HL-60 (cell line): ENCODE results near the gene TRIM50.

Experiments
- DNase-seq, 2 experiments: peaks; one replicate each; pipeline ENCODE4 v3.0.0-alpha.2; 2010 to 2020; ENCODE audit warnings: low read depth in 1 of 2, low spot score in 1 of 2
- H3K27ac ChIP-seq: fragments of 250-450 bp; sonication (Bioruptor Pico); replicated peaks from 2 replicates; pipeline ENCODE4 v1.5.1; 2020; ENCODE audit warnings: mild to moderate bottlenecking, moderate library complexity
- H3K27me3 ChIP-seq: fragments of 250-450 bp; sonication (Bioruptor Pico); 2 replicates; pipeline ENCODE4 v1.5.1; 2021; ENCODE audit warnings: mild to moderate bottlenecking, moderate library complexity; ENCODE audit not compliant: insufficient read depth, poor library complexity, severe bottlenecking
- H3K4me3 ChIP-seq: replicated peaks from 2 replicates; pipeline ENCODE4 v1.5.1; 2011; ENCODE audit warnings: mild to moderate bottlenecking, control low read depth, low read length; ENCODE audit not compliant: insufficient read depth
- CTCF ChIP-seq: IDR thresholded peaks from one replicate; pipeline ENCODE4 v1.5.1; 2011; ENCODE audit warnings: low read length, control low read depth, inconsistent platforms; ENCODE audit not compliant: insufficient read depth
- GABPA ChIP-seq: IDR thresholded peaks from 2 replicates; pipeline ENCODE4 v1.6.1; 2012; ENCODE audit warnings: low read depth
- POLR2AphosphoS5 ChIP-seq: IDR thresholded peaks from 2 replicates; pipeline ENCODE4 v1.6.1; 2012; ENCODE audit warnings: low read depth
- REST ChIP-seq: IDR thresholded peaks from 2 replicates; pipeline ENCODE4 v1.6.1; 2012; ENCODE audit warnings: low read depth; ENCODE audit not compliant: insufficient replicate concordance
- SPI1 ChIP-seq: IDR thresholded peaks from 2 replicates; pipeline ENCODE4 v1.6.1; 2012; ENCODE audit warnings: low read depth, mild to moderate bottlenecking, borderline replicate concordance

Gene TRIM50

GRCh38 chr7:73345951-73346350 is 18.1 kb upstream of the TRIM50 start:
- Histone ChIP-seq H3K27me3 (no peaks in the 10 kb centered on the region), H3K4me3 (no peak overlapping the region), H3K27ac (no peak overlapping the region)
- no peak for DNase-seq
- TF ChIP-seq SPI1, result no peak
- TF ChIP-seq REST, result no peak
- TF ChIP-seq GABPA, result no peak
- no peak for TF ChIP-seq CTCF
- TF ChIP-seq POLR2AphosphoS5, result no peak

DNA sequence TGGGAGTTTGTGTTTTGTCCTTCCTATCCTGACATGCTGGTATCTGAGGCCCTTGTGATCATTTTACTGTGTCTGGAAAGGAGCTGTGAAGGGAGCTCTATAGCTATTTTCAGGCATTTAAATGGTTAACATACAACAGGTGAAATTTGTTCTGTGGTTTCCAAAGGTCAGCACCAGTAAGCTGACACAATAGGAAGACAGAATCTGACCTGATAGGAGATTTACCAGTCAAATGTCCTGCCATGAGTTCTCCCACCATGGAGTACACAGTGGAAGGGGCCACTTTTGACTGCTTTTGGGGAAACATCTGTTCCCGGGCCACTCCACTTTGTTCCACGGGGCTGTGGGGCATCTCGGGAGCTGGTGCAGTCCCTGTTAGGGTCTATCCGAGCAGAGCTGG is 17.7 kb upstream of the TRIM50 start:
- no peak for DNase-seq
- no peaks in the 10 kb centered on the region for H3K27me3 ChIP-seq
- no peak overlapping the region for H3K27ac ChIP-seq
- TF ChIP-seq SPI1, result no peak
- TF ChIP-seq CTCF, result no peak
- TF ChIP-seq POLR2AphosphoS5, result no peak
- no peak for TF ChIP-seq GABPA
- no peak for TF ChIP-seq REST
- H3K4me3 ChIP-seq, result no peak overlapping the region

GRCh38 chr7:73343671-73344380 is 15.9 kb upstream of the TRIM50 start:
- Histone ChIP-seq H3K27ac (no peak overlapping the region), H3K4me3 (no peak overlapping the region), H3K27me3 (no peaks in the 10 kb centered on the region)
- TF ChIP-seq REST, result no peak
- no peak for TF ChIP-seq GABPA
- no peak for TF ChIP-seq POLR2AphosphoS5
- no peak for TF ChIP-seq CTCF
- no peak for TF ChIP-seq SPI1
- DNase-seq, result no peak
